Stimulated activated CD4-positive, alpha-beta T cell treated with anti-CD3 and anti-CD28 coated beads, TNF-alpha, amount 100 ng/mL, for 48 hours (primary cell): ENCODE measurements around the gene BAIAP2.

ENCODE experiments used
- DNase-seq, 3 donors: peaks; one replicate each; pipeline ENCODE4 v3.0.0-alpha.2; 2020; ENCODE audit warnings: low read depth in 3 of 3

The BAIAP2 gene

GRCh38 chr17:81050645-81051625, 16.0 kb downstream of the BAIAP2 start:
- no peak for DNase-seq

GRCh38 chr17:81052199-81052997, 17.4 kb downstream of the BAIAP2 start:
- no peak for DNase-seq

GRCh38 chr17:81053041-81053970, 18.4 kb downstream of the BAIAP2 start:
- no peak for DNase-seq

- no peak for DNase-seq
Measured at GRCh38 chr17:81054308-81054707, 19.4 kb downstream of the BAIAP2 start.

GRCh38 chr17:81054881-81055370, 20.0 kb downstream of the BAIAP2 start:
- DNase-seq, result no peak

GRCh38 chr17:81056312-81056711, 21.4 kb downstream of the BAIAP2 start:
- DNase-seq, result no peak

- no peak for DNase-seq
Measured at GRCh38 chr17:81057079-81057730, 22.3 kb downstream of the BAIAP2 start.

GRCh38 chr17:81057777-81058176, 22.8 kb downstream of the BAIAP2 start:
- no peak for DNase-seq

- no peak for DNase-seq
Measured at GRCh38 chr17:81058263-81058871, 23.4 kb downstream of the BAIAP2 start.

GRCh38 chr17:81059026-81059425, 24.1 kb downstream of the BAIAP2 start:
- DNase-seq, result no peak

- DNase-seq, result no peak
Measured at GRCh38 chr17:81060416-81060815, 25.5 kb downstream of the BAIAP2 start.

GRCh38 chr17:81061027-81061735, 26.2 kb downstream of the BAIAP2 start:
- DNase-seq, result no peak

- no peak for DNase-seq
Measured at GRCh38 chr17:81062014-81062780, 27.2 kb downstream of the BAIAP2 start.

GRCh38 chr17:81063106-81064093, 28.4 kb downstream of the BAIAP2 start:
- DNase-seq, result no peak

GRCh38 chr17:81064678-81065475, 29.9 kb downstream of the BAIAP2 start:
- no peak for DNase-seq

- no peak for DNase-seq
Measured at GRCh38 chr17:81065500-81065899, 30.5 kb downstream of the BAIAP2 start.

GRCh38 chr17:81066072-81066471, 31.1 kb downstream of the BAIAP2 start:
- DNase-seq, result no peak
